NCI-H1105 treated with DMSO at 0.1 percent for 48 hours (cell line): ENCODE measurements around the gene ADAM10.
"Not testable (repeated sequence)": the region's sequence is repeated elsewhere in the genome, so short reads cannot be mapped to it uniquely, and the experiment has no call there.

ENCODE experiments used
- DNase-seq: peaks from one replicate; lab custom pipeline; 2025; lab: John Stamatoyannopoulos, UW

ADAM10 gene

DNA sequence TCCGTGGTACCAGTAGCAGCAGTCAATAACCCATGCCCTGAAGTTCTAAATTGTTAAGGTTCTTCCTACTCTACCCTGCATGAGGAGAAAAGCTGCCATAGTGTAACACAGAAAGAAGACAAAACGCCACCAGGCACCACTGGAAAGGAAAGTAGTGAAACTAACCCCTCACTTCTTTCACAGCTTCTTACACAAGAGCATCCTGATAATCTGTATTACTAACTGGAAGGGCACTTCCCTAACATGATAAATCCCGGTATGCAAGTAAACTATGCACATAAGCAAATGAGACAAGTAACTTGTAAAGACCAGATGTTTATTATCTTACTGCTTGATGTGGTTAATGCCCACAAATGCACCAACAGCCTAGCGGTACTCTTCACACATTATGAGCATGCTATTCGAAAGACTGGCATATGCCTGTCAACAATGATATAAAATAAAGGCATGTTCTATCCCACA, 141.3 kb downstream of the ADAM10 start:
- DNase-seq: no peak

- no peak for DNase-seq
These were observed 142.9 kb downstream of the ADAM10 start for GRCh38 chr15:58606577-58607080.

DNA sequence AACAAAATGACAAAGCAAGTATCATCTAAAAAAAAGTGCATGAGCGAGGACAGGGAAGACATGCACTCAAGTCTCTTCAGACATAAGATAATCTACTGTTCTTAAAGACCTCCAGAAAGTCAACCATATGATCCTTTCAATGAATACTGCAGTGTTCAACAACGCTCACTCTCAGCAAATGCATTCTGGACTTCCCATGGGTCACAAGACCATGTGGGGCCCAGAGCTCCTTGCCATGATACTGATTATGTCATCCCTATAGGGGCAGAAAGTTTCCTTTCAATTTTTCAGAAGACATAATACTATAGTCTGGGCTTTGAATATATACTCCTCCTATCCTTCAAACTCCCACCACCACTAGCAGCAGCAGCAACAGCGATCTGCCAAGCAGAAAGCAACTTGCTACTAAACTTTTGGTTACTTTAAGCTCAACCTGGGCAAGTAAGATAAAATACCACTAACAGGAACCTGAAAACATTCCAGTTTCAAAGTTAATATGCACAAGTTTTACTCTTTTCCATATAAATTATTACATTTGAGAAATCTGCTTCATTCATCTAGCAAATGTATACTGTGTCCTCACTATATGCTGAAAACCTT, 143.5 kb downstream of the ADAM10 start:
- DNase-seq: no peak

- DNase-seq: no peak
These were observed 145.0 kb downstream of the ADAM10 start for GRCh38 chr15:58604455-58604923.

DNA sequence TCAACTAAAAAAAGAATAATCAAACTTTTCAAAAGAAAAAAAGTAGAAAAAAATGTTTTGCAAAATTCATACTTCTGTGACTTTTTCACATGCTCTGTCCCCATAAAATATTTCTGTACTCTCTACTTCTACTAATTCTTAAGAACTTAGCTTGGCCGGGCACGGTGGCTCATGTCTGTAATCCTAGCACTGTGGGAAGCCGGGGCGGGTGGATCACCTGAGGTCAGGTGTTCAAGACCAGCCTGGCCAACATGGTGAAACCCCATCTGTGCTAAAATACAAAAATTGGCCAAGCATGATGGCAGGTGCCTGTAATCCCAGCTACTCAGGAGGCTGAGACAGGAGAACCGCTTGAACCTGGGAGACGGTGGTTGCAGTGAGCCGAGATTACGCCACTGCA, 145.6 kb downstream of the ADAM10 start:
- DNase-seq: not testable (repeated sequence)

GRCh38 chr15:58602823-58603222, 146.7 kb downstream of the ADAM10 start:
- DNase-seq: no peak

DNA sequence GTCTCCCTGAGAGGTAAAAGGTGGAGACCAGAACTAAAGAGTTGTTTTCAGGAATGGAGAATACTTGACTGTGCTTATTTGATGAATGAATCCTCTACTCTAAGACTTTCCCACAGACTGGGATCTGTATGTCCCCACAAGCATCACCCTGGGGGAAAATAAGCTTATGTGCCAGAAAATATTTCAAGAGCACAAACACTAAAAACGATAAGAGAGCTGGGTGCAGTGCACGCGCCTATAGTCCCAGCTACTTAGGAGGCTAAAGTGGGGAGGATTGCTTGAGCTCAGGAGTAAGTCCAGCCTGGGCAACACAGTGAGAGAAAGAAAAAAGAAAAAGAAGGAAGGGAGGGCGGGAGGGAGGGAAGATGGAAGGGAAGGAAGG, 150.7 kb downstream of the ADAM10 start:
- DNase-seq: no peak

DNA sequence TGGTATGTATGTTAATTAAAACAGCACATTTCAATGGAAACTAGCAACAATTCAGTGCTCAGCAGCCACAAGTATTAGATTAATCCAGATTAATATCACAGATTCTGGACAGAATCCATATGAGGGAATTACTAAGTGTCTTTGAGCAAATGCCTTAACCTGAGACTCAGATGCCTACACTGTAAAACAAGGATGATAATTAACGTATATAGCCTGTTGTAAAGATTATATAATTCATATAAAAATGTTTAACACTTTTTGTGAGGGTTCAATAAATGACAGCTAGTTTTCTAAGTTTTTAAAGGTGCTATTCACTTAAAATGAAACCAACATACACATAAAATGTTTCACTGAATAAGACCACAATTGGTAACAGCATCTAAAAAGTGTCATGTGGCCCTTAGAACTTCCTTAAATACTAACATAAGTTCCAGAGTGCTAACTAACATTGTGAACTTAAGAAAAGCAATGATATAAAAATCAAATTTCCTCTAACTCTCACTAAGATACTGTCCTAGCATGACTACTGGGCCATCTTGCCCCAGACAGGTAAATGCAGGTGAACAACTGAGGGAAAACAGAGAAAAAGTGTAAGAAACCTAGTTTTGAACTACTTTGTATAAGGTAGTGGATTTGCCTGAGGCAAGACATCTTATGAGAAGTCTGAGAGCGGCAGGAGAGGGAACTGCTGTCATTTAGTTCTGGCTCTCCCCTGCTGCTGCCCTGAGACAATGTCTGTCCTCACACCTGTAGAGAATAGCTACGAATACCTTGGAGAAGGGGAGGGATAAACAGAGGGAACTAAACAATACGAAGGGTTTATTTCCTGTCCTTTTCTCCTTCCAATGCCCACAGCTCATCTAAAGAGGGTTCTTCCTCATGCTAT, 151.3 kb downstream of the ADAM10 start:
- DNase-seq: no peak

GRCh38 chr15:58595516-58596263, 153.8 kb downstream of the ADAM10 start:
- no peak for DNase-seq

- DNase-seq: no peak
These were observed 154.6 kb downstream of the ADAM10 start for GRCh38 chr15:58594898-58595297.

DNA sequence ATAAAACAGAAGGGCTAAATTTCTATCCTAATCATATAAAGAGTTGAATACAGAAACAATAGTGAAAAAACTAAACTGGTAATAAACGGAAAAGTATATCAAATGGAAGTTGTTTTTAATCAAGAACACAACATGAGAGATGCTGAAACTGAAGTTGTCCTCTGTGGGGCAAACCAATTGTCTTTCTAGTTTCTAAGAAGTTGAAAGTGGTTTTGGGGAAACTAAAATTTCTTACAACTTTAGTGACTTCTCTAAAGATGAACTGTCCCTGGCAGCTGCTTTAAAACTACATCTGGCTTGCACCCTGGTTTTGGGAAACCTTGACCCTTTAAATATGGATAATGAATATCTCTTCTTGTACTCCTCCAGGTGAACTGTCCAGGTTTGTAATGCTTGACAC, 155.6 kb downstream of the ADAM10 start:
- no peak for DNase-seq

DNA sequence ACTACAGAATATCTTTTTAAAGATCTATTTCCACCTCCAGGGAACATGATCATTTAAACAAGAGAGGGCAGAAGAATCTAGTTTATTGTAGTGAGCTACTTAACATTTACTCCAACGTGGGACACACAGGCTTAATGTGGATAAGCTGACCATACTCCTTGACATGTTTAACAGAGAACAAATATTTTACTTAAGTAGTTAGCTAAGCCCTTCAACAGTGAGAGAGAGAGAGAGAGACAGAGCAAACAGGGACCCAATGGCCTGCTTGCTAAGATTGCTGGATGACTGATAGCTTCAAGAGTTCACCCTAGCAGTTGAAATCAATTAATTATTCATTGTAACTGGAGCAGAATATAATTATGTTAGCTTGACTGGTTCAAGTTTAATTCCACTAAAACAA, 158.6 kb downstream of the ADAM10 start:
- peak; percentile 9 for DNase-seq

DNA sequence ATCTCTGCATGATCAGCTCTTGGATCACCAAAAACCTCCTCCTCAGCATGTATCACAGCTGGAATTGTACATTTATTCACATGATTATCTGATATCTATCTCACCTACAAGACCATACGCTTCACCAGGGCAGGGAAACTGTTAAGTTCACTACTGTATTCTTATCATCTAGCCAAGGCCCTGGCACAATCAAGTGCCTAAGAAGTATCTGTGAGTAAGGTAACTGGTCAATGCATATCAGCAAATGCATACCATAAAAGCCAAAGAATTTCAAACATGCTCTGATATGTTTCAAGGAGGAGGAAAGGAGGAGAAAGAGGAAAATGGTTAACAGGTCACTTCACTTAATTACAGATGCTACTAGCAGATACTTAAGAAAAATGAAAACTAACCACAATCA, 159.3 kb downstream of the ADAM10 start:
- DNase-seq: no peak

- DNase-seq: no peak
These were observed 160.5 kb downstream of the ADAM10 start for GRCh38 chr15:58589047-58589446.

DNA sequence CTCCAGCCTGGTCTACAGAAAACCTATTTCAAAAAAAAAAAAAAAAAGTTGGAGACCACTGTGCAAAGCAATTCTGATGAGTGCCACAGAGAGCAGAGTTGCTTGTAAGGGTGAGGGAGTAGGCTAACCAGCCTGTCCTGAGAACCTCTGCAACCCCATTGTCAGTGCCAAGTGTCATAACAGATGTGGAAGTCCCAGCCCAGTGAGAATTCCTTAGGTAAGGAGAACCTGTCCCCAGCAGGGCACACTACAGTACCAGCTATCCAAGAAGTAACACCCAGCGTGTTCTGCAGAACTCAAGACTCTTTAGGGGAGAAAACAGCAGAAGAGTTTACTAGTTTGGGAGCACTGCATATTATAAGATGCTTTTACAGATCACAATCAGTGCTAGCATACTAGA, 161.4 kb downstream of the ADAM10 start:
- DNase-seq: no peak

DNA sequence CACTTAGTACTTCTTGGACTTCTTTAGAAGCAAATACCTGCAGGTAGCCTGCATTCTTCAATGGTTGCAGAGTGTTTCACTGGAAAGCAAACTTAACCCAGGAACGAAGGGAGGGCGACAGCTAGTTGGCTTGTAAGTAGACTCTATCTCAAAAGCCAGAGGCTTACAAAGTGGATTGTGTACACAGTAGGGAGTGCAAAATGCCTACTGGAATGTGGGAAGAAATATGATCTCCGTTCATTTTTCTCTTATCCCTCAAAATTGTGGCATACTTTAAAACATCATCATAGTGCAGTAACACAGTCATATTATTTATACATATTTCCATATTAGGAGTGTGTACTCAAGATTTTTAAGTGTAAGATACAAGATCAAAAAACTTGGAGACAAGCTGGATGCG, 162.0 kb downstream of the ADAM10 start:
- no peak for DNase-seq

GRCh38 chr15:58585693-58586443, 163.6 kb downstream of the ADAM10 start:
- no peak for DNase-seq

DNA sequence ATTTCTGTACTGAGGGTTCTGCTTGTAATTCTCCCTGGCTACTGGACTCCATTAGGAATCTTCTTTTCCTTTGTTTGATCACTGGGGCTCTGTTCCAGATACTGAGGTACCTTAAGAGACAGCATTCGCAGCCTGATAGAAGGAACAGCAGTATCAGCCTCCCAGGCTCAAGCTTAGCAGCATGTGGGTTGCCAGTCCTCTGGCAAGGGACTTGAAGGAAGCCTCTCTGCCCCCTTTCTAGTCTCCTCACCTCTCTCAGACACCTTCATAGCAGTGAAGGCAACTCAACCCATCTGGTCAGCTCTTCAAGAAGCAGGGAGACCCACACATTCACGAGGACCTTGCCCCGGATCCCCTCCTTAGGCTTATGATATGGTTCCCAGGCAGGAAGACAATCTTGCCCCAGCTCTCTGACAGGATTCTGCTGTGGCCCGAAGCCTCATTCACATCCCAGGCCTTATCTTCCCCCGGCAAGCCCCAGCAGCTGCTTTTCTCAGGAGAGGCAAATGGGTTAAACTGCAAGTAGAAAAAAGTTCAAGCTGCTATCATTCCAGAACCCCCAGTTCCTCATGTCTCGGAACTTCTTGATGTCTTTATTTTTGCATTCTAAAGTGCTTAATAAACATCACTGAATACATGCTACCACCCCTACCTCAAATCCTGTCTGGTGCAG, 164.6 kb downstream of the ADAM10 start:
- DNase-seq: no peak

- DNase-seq: no peak
These were observed 166.2 kb downstream of the ADAM10 start for GRCh38 chr15:58583171-58583908.

DNA sequence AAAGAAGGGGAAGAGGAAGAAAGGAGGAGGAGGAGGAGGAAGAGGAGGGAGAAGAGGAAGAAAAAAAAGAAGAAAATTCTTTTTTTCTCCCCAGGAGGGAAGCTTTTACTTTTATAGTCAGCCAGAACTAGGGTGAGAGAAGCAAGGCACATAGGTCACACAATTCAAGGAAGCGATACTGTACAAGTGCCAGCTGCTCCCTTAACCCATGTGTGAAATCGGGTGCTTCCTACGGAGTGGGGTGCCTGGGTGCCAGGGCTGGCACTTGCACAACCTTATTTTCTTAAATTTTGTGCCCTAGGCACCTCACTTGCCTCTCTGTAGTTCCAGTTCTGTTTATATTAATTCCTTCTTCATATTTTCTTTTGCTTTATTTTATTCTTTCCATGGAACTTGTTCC, 167.3 kb downstream of the ADAM10 start:
- DNase-seq: no peak
